Peyer's patch (tissue), 4 donors: Measurements from ENCODE around the gene MESP2. TPM values are rescaled to one million over a fixed set of nuclear protein-coding genes. Genes with fewer than 3 reads are reported as not detected.
"Not testable (repeated sequence)": the region's sequence is repeated elsewhere in the genome, so short reads cannot be mapped to it uniquely, and the experiment has no call there.

Experiments
- DNase-seq, 3 donors: peaks; one replicate each; pipeline ENCODE4 v3.0.0-alpha.2; 2017 to 2019
- H3K27ac ChIP-seq, 4 donors: fragments of 200-600 bp; sonication (generic); one replicate each; pipeline ENCODE4 v1.5.1; 2016 to 2019
- H3K27me3 ChIP-seq, 2 donors: fragments of 200-600 bp; sonication (generic); one replicate each; pipeline ENCODE4 v1.5.1; 2019
- H3K36me3 ChIP-seq, 3 donors: fragments of 200-600 bp; sonication (generic); one replicate each; pipeline ENCODE4 v1.5.1; 2016 to 2019
- H3K4me1 ChIP-seq, 4 donors: fragments of 200-600 bp; sonication (generic); one replicate each; pipeline ENCODE4 v1.5.1; 2016 to 2019
- H3K4me3 ChIP-seq, 4 donors: fragments of 200-600 bp; sonication (generic); 1 replicate in 3 of 4; 2 replicates in 1 of 4; pipeline ENCODE4 v1.5.1; 2016 to 2019; ENCODE audit warnings: mild to moderate bottlenecking in 1 of 4
- H3K9me3 ChIP-seq, 4 donors: fragments of 200-600 bp; sonication (generic); one replicate each; pipeline ENCODE4 v1.5.1; 2016 to 2019; ENCODE audit warnings: mild to moderate bottlenecking in 1 of 4
- POLR2A ChIP-seq, 2 donors: fragments of 450-650 bp; IDR thresholded peaks; one replicate each; pipeline ENCODE4 v1.5.1; 2017; ENCODE audit warnings: antibody characterized with exemption in 2 of 2, mild to moderate bottlenecking in 2 of 2, moderate library complexity in 2 of 2
- total RNA-seq, 4 donors: library from RNA; depleted of rRNA; stranded (reverse); fragments of >200 nt; gene quantifications; one replicate each; pipeline ENCODE4 v1.1.0, GENCODE V29; 2016
- TF ChIP-seq, protein P1 (sequence below), 6 experiments: fragments of 450-650 bp in 4 of 6; fragments of 200-600 bp in 2 of 6; sonication (generic) in 1 of 6; IDR thresholded peaks; one replicate each; pipeline ENCODE4 v1.5.1; 2017 to 2019; ENCODE audit warnings: antibody characterized with exemption in 6 of 6, mild to moderate bottlenecking in 3 of 6, moderate library complexity in 1 of 6

Gene MESP2
- total RNA-seq, 4 donors from 2014 or later: not detected

DNA sequence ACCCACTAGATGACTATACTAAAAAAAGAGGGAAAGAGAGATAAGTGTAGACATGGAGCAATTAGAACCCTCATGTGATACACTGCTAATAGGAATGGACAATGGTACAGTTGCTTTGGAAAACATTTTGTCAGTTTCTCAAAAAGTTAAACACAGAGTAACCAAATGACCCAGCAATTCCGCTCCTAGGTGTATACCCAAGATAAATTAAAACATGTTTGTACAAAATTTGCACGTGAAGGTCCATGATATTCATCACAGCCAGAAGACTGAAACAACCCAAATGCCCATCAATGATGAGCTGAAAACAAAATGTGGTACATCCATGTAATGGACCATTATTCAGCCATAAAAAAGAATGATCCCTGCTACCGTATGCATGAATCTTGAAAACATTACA, 11.8 kb downstream of the MESP2 start:
- no peak for TF ChIP-seq POLR2A (IDR thresholded peaks at IDR 0.05)
- TF ChIP-seq, protein P1, sequence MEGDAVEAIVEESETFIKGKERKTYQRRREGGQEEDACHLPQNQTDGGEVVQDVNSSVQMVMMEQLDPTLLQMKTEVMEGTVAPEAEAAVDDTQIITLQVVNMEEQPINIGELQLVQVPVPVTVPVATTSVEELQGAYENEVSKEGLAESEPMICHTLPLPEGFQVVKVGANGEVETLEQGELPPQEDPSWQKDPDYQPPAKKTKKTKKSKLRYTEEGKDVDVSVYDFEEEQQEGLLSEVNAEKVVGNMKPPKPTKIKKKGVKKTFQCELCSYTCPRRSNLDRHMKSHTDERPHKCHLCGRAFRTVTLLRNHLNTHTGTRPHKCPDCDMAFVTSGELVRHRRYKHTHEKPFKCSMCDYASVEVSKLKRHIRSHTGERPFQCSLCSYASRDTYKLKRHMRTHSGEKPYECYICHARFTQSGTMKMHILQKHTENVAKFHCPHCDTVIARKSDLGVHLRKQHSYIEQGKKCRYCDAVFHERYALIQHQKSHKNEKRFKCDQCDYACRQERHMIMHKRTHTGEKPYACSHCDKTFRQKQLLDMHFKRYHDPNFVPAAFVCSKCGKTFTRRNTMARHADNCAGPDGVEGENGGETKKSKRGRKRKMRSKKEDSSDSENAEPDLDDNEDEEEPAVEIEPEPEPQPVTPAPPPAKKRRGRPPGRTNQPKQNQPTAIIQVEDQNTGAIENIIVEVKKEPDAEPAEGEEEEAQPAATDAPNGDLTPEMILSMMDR (IDR thresholded peaks at IDR 0.05): no peak
- Histone ChIP-seq H3K36me3 (peaks cover 0 to 46% (median 2%) of the 10 kb centered on the region in 3 donors), H3K4me3 (no peak overlapping the region), H3K27ac (no peak overlapping the region), H3K9me3 (no peaks in the 10 kb centered on the region), H3K4me1 (peaks cover 0 to 25% (median 0%) of the 10 kb centered on the region in 4 donors), H3K27me3 (no peaks in the 10 kb centered on the region)
- DNase-seq: no peak

DNA sequence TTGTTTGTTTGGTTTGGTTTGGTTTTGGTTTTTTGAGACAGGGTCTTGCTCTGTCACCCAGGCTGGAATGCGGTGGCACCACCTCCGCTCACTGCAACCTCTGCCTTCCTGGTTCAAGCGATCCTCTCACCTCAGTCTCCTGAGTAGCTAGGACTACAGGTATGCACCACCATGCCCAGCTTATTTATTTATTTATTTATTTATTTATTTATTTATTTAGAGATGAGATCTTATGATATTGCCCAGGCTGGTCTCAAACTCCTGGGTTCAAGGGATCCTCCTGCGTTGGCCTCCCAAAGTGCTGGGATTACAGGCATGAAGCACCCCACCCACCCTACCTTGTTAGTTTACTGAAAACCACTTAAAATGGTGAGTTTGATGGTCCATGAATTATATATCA, 12.5 kb downstream of the MESP2 start:
- peaks cover 0 to 49% (median 3%) of the 10 kb centered on the region in 3 donors for H3K36me3 ChIP-seq

DNA sequence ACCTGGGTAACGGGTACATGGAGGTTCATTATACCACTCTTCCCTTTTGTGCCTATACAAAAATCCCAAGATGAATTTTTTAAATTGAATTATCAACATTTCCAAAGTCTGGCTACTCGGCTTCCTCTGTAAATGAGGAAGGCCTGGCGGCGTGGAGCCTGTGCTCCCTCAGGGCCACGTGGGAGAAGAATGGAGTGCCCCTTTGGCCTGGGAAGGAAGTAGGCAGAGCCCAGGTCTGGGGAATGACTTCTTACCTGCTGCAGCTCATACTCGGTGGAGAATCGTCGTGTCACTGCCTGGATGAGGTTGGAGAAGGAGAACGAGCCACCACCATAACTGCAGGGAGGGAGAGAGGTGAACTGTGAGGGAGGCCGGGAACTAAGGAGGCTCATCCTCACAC, 14.1 kb downstream of the MESP2 start:
- peak overlapping the region in 1 of 4 donors; percentile 12 for H3K27ac ChIP-seq
- peaks cover 0 to 57% (median 3%) of the 10 kb centered on the region in 3 donors for H3K36me3 ChIP-seq
- H3K4me1 ChIP-seq: peaks cover 0 to 6% (median 0%) of the 10 kb centered on the region in 4 donors
- no peaks in the 10 kb centered on the region for H3K27me3 ChIP-seq
- H3K4me3 ChIP-seq: no peak overlapping the region
- TF ChIP-seq POLR2A (IDR thresholded peaks at IDR 0.05): no peak
- TF ChIP-seq, protein P1 (IDR thresholded peaks at IDR 0.05): no peak
- no peak for DNase-seq
- no peaks in the 10 kb centered on the region for H3K9me3 ChIP-seq

More for the DNA sequence above, 12.5 kb downstream of the MESP2 start:
- not testable (repeated sequence) for H3K27me3 ChIP-seq, H3K27ac ChIP-seq, H3K9me3 ChIP-seq, DNase-seq, H3K4me3 ChIP-seq
- peaks cover 0 to 19% (median 0%) of the 10 kb centered on the region in 4 donors for H3K4me1 ChIP-seq

DNA sequence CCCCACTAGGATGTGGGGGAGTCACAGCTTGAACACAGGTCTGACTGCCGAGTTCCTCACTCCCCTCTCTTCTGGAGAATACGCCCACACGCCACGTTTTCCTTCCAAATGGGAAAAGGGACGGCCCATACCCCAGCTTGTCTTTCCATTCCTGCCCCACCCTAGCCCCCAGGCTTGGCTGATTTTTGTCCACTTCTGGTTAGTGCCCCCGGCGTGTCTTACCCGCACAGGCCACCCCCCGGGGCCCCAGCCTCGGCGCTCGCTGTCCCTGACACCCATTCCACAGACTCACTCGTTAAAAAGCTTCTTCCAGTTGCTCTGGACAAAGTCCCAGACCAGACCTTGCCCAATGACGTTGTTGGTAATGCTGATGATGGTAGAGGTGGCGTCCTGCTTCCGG, 14.5 kb downstream of the MESP2 start:
- DNase-seq: no peak
- peak overlapping the region in 1 of 4 donors; percentile 12 for H3K27ac ChIP-seq
- H3K27me3 ChIP-seq: no peaks in the 10 kb centered on the region
- peaks cover 0 to 8% (median 0%) of the 10 kb centered on the region in 4 donors for H3K4me1 ChIP-seq
- TF ChIP-seq POLR2A (IDR thresholded peaks at IDR 0.05): no peak
- TF ChIP-seq, protein P1 (IDR thresholded peaks at IDR 0.05): no peak
- H3K4me3 ChIP-seq: no peak overlapping the region
- peaks cover 0 to 57% (median 3%) of the 10 kb centered on the region in 3 donors for H3K36me3 ChIP-seq
- no peaks in the 10 kb centered on the region for H3K9me3 ChIP-seq

DNA sequence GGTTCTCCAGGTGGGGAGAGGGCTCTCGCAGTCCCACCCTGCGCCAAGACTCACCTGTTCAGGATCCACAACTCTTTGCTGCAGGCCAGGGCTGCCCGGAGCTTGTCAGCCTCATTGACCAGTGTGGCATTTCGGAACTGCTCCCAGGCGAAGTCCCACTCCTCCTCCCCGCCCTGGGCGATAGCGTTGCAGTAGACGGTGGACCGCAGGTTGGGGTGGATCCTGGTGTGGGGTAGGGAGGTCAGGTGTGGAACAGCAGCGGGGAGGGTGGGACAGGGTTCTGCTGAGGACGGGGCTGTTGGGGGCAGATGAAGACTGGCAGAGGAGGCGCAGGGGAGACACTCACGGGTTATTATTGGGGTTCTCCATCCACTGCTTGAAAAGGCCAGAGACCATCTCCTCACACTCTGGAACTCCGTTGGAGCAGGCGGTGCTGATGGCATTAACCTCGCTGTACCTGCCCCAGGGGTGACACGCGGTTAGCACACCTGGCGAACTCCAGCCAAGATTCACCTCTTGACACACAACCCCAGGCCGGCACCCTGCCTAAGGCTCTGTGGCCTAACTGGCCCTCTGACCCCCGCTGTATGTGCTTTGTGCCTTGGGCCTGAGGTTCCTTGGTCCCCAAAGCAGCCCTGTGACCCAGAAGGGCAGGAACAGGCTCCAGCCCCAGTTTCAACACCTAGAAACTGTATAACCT, 16.1 kb downstream of the MESP2 start:
- peak overlapping the region in 2 of 4 donors; percentile 2 to 25 for H3K27ac ChIP-seq
- H3K27me3 ChIP-seq: no peaks in the 10 kb centered on the region
- no peaks in the 10 kb centered on the region for H3K9me3 ChIP-seq
- peaks cover 0 to 68% (median 3%) of the 10 kb centered on the region in 3 donors for H3K36me3 ChIP-seq
- H3K4me3 ChIP-seq: no peak overlapping the region
- peak in 1 of 3 donors; percentile 49 for DNase-seq
- peaks cover 0 to 10% (median 0%) of the 10 kb centered on the region in 4 donors for H3K4me1 ChIP-seq
- TF ChIP-seq, protein P1 (IDR thresholded peaks at IDR 0.05): no peak
- TF ChIP-seq POLR2A (IDR thresholded peaks at IDR 0.05): no peak

DNA sequence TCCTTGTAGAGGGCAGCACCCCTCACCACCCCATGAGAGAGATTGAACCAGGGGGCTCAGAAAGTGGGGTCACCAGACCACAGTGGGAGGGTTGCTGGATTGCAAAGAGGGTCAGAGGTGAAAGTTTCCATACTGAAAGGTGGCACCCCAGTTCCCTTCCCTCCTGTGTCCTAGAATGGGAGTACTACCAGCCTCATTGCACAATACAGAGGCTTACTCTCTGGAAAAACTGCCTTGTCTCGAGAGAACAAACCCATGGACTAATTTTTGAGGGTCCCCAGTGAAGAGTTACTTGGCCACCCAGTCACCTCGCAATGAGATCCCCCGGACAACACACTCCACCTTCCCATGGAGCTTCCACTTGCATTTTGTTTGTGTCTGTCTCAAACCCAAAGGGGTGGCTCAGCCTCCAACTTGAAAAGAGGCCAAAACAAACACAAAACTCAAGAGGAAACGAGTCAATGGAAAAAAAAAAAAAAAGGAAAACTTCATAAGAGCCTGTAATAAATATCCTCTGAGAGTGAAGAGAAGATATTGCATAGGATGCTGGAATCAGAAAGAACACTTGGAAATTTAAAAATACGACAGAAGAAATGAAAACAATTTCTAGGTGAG, 18.6 kb downstream of the MESP2 start:
- Histone ChIP-seq H3K9me3 (no peaks in the 10 kb centered on the region), H3K36me3 (peaks cover 0 to 74% (median 3%) of the 10 kb centered on the region in 3 donors), H3K4me3 (no peak overlapping the region), H3K27me3 (no peaks in the 10 kb centered on the region), H3K4me1 (peaks cover 0 to 10% (median 0%) of the 10 kb centered on the region in 4 donors), H3K27ac (no peak overlapping the region)
- TF ChIP-seq POLR2A (IDR thresholded peaks at IDR 0.05): peak in 1 of 2 donors; percentile 22
- TF ChIP-seq, protein P1 (IDR thresholded peaks at IDR 0.05): no peak
- no peak for DNase-seq
